ENCODE data around the gene BHLHE41. TPM values are rescaled to one million over a fixed set of nuclear protein-coding genes. Genes with fewer than 3 reads are reported as not detected.

The BHLHE41 gene
- total RNA-seq, 1 donor from 2014 or later = 2.9 TPM

DNA sequence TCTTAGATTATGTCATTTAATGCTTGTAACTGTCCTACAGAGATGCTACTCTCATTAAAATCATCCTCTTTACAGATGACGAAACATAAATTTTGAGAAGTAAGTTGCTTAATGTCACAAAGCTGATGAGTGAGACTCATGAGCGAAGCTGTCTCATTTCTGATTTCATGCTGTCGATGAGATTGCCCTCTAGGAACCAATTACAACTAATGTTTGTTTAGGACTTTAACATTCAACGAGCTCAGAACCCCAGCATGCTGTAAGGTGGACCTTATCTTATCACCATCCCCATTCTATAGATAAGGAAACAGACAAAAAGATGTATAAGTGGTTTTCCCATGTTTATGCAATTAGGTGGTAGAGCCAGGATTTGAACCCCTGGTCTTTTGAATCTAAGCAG is 23.1 kb downstream of the BHLHE41 start:
- Histone ChIP-seq H3K79me2 (ENCODE audit: insufficient read depth, low read length) (no peaks in the 10 kb centered on the region), H3K9me3 (ENCODE audit: insufficient read depth, low read depth, low read length) (no peaks in the 10 kb centered on the region), H3K4me1 (ENCODE audit: insufficient read depth, low read length) (no peaks in the 10 kb centered on the region), H3K36me3 (ENCODE audit: insufficient read depth, low read length) (no peaks in the 10 kb centered on the region), H3K27me3 (ENCODE audit: insufficient read depth, low read length) (no peaks in the 10 kb centered on the region), H3K27ac (ENCODE audit: low read depth, low read length) (no peak overlapping the region), H3K9ac (ENCODE audit: low read length) (no peak overlapping the region), H4K20me1 (ENCODE audit: insufficient read depth, low read length) (no peaks in the 10 kb centered on the region), H3K4me3 (ENCODE audit: insufficient read depth, low read depth, low read length) (no peak overlapping the region), H2AFZ (ENCODE audit: low read depth, low read length) (no peak overlapping the region), H3K4me2 (ENCODE audit: low read length) (no peak overlapping the region)
- Mint-ChIP-seq H3K9me3 (ENCODE audit: unreplicated experiment) (no peaks in the 10 kb centered on the region), H3K36me3 (ENCODE audit: low read depth, unreplicated experiment) (no peaks in the 10 kb centered on the region), H3K27ac (ENCODE audit: unreplicated experiment) (no peak overlapping the region), H3K4me3 (ENCODE audit: unreplicated experiment) (no peak overlapping the region), H3K27me3 (ENCODE audit: low read depth, unreplicated experiment) (peaks cover 5% of the 10 kb centered on the region), H3K4me1 (ENCODE audit: low read depth, unreplicated experiment) (no peaks in the 10 kb centered on the region)
- TF ChIP-seq CTCF (IDR thresholded peaks at IDR 0.05; ENCODE audit: insufficient read depth, low read depth, low read length) (no peak), EZH2 (IDR thresholded peaks at IDR 0.05; ENCODE audit: insufficient read depth, low read length) (no peak)
- no peak for FAIRE-seq
- no peak for DNase-seq (ENCODE audit: low read depth)

DNA sequence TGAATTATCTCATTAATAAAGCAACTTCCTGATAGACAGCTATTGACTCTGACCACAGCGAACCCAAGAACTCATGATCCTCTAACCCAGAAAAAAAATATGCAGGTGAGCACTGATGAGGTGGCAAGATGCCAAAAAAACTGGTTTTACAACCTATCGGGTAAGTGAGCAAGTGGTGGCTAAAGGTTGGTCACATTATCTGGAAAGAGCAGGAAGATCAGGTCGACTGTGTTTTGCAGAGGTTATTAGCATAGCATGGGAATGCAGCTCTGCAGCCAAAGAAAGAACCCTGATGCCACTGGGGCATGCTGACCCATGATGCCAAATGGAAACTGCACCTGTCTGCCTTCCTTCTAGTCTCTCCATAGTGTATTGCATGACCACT is 23.5 kb downstream of the BHLHE41 start:
- H3K36me3 Mint-ChIP-seq (ENCODE audit: low read depth, unreplicated experiment) = no peaks in the 10 kb centered on the region
- no peaks in the 10 kb centered on the region for H3K79me2 ChIP-seq (ENCODE audit: insufficient read depth, low read length)
- H3K27ac Mint-ChIP-seq (ENCODE audit: unreplicated experiment) = no peak overlapping the region
- FAIRE-seq (no peak), DNase-seq (ENCODE audit: low read depth) (no peak)
- no peak overlapping the region for H3K4me3 ChIP-seq (ENCODE audit: insufficient read depth, low read depth, low read length)
- no peak overlapping the region for H3K9ac ChIP-seq (ENCODE audit: low read length)
- H3K27me3 Mint-ChIP-seq (ENCODE audit: low read depth, unreplicated experiment) = peaks cover 5% of the 10 kb centered on the region
- H3K4me1 ChIP-seq (ENCODE audit: insufficient read depth, low read length) = no peaks in the 10 kb centered on the region
- no peak overlapping the region for H3K27ac ChIP-seq (ENCODE audit: low read depth, low read length)
- no peaks in the 10 kb centered on the region for H3K36me3 ChIP-seq (ENCODE audit: insufficient read depth, low read length)
- TF ChIP-seq CTCF (IDR thresholded peaks at IDR 0.05; ENCODE audit: insufficient read depth, low read depth, low read length) = no peak
- no peak for TF ChIP-seq EZH2 (IDR thresholded peaks at IDR 0.05; ENCODE audit: insufficient read depth, low read length)
- no peaks in the 10 kb centered on the region for H3K9me3 Mint-ChIP-seq (ENCODE audit: unreplicated experiment)
- H4K20me1 ChIP-seq (ENCODE audit: insufficient read depth, low read length) = no peaks in the 10 kb centered on the region
- H3K27me3 ChIP-seq (ENCODE audit: insufficient read depth, low read length) = no peaks in the 10 kb centered on the region
- no peaks in the 10 kb centered on the region for H3K4me1 Mint-ChIP-seq (ENCODE audit: low read depth, unreplicated experiment)
- no peak overlapping the region for H3K4me3 Mint-ChIP-seq (ENCODE audit: unreplicated experiment)
- no peak overlapping the region for H2AFZ ChIP-seq (ENCODE audit: low read depth, low read length)
- no peak overlapping the region for H3K4me2 ChIP-seq (ENCODE audit: low read length)
- H3K9me3 ChIP-seq (ENCODE audit: insufficient read depth, low read depth, low read length) = no peaks in the 10 kb centered on the region

GRCh38 chr12:26100666-26101349 is 24.0 kb downstream of the BHLHE41 start:
- Histone ChIP-seq H3K9ac (ENCODE audit: low read length) (no peak overlapping the region), H3K4me2 (ENCODE audit: low read length) (no peak overlapping the region), H3K79me2 (ENCODE audit: insufficient read depth, low read length) (no peaks in the 10 kb centered on the region), H3K4me1 (ENCODE audit: insufficient read depth, low read length) (no peaks in the 10 kb centered on the region), H3K9me3 (ENCODE audit: insufficient read depth, low read depth, low read length) (no peaks in the 10 kb centered on the region), H4K20me1 (ENCODE audit: insufficient read depth, low read length) (no peaks in the 10 kb centered on the region), H3K4me3 (ENCODE audit: insufficient read depth, low read depth, low read length) (no peak overlapping the region), H3K27me3 (ENCODE audit: insufficient read depth, low read length) (no peaks in the 10 kb centered on the region), H3K27ac (ENCODE audit: low read depth, low read length) (no peak overlapping the region), H3K36me3 (ENCODE audit: insufficient read depth, low read length) (no peaks in the 10 kb centered on the region), H2AFZ (ENCODE audit: low read depth, low read length) (no peak overlapping the region)
- no peaks in the 10 kb centered on the region for H3K4me1 Mint-ChIP-seq (ENCODE audit: low read depth, unreplicated experiment)
- TF ChIP-seq CTCF (IDR thresholded peaks at IDR 0.05; ENCODE audit: insufficient read depth, low read depth, low read length) (no peak), EZH2 (IDR thresholded peaks at IDR 0.05; ENCODE audit: insufficient read depth, low read length) (no peak)
- H3K36me3 Mint-ChIP-seq (ENCODE audit: low read depth, unreplicated experiment) = no peaks in the 10 kb centered on the region
- no peak for DNase-seq (ENCODE audit: low read depth)
- peaks cover 5% of the 10 kb centered on the region for H3K27me3 Mint-ChIP-seq (ENCODE audit: low read depth, unreplicated experiment)
- H3K27ac Mint-ChIP-seq (ENCODE audit: unreplicated experiment) = no peak overlapping the region
- no peak for FAIRE-seq
- H3K9me3 Mint-ChIP-seq (ENCODE audit: unreplicated experiment) = no peaks in the 10 kb centered on the region
- H3K4me3 Mint-ChIP-seq (ENCODE audit: unreplicated experiment) = no peak overlapping the region

Data from astrocyte (in vitro differentiated cells and primary cell).